Measurements from ENCODE around the gene XPR1.

Gene XPR1

GRCh38 chr1:180909462-180909976, 277.7 kb downstream of the XPR1 start:
- H3K9me2 ChIP-seq (replicated peaks; ENCODE audit: control insufficient read depth, low read length), result no peaks in the 10 kb centered on the region
- H3K9me3 ChIP-seq (ENCODE audit: control insufficient read depth, insufficient read depth, low read length), result no peaks in the 10 kb centered on the region
- H3K4me2 ChIP-seq (ENCODE audit: low read length), result no peak overlapping the region
- peaks cover 43% of the 10 kb centered on the region for H3K27me3 ChIP-seq (ENCODE audit: control insufficient read depth, low read length)
- H3K4me3 ChIP-seq (ENCODE audit: low read length), result no peak overlapping the region
- no peak for TF ChIP-seq CTCF (IDR thresholded peaks at IDR 0.05; ENCODE audit: low read depth, low read length, poor library complexity, severe bottlenecking)
- no peak for TF ChIP-seq EZH2phosphoT487 (IDR thresholded peaks at IDR 0.05; ENCODE audit: borderline replicate concordance, low read length)
- no peaks in the 10 kb centered on the region for H3F3A ChIP-seq (ENCODE audit: control insufficient read depth, insufficient read depth)
- no peak overlapping the region for H3K27ac ChIP-seq (ENCODE audit: low read depth, low read length)
- no peaks in the 10 kb centered on the region for H3K36me3 ChIP-seq (ENCODE audit: control insufficient read depth, low read length)
- no peaks in the 10 kb centered on the region for H3K79me2 ChIP-seq (ENCODE audit: control insufficient read depth, low read length)
- H3K4me1 ChIP-seq (ENCODE audit: control insufficient read depth, low read length), result no peaks in the 10 kb centered on the region
- H4K20me1 ChIP-seq (ENCODE audit: control insufficient read depth, insufficient read depth, low read depth, low read length), result no peaks in the 10 kb centered on the region

GRCh38 chr1:180911640-180912191, 279.9 kb downstream of the XPR1 start:
- H3K27ac ChIP-seq (ENCODE audit: low read depth, low read length), result no peak overlapping the region
- H3K79me2 ChIP-seq (ENCODE audit: control insufficient read depth, low read length), result no peaks in the 10 kb centered on the region
- no peaks in the 10 kb centered on the region for H3K4me1 ChIP-seq (ENCODE audit: control insufficient read depth, low read length)
- H4K20me1 ChIP-seq (ENCODE audit: control insufficient read depth, insufficient read depth, low read depth, low read length), result no peaks in the 10 kb centered on the region
- no peak overlapping the region for H3K4me3 ChIP-seq (ENCODE audit: low read length)
- H3K4me2 ChIP-seq (ENCODE audit: low read length), result no peak overlapping the region
- no peaks in the 10 kb centered on the region for H3F3A ChIP-seq (ENCODE audit: control insufficient read depth, insufficient read depth)
- H3K9me3 ChIP-seq (ENCODE audit: control insufficient read depth, insufficient read depth, low read length), result no peaks in the 10 kb centered on the region
- H3K27me3 ChIP-seq (ENCODE audit: control insufficient read depth, low read length), result peaks cover 47% of the 10 kb centered on the region
- no peaks in the 10 kb centered on the region for H3K9me2 ChIP-seq (replicated peaks; ENCODE audit: control insufficient read depth, low read length)
- no peak for TF ChIP-seq CTCF (IDR thresholded peaks at IDR 0.05; ENCODE audit: low read depth, low read length, poor library complexity, severe bottlenecking)
- TF ChIP-seq EZH2phosphoT487 (IDR thresholded peaks at IDR 0.05; ENCODE audit: borderline replicate concordance, low read length), result no peak
- no peaks in the 10 kb centered on the region for H3K36me3 ChIP-seq (ENCODE audit: control insufficient read depth, low read length)

- Histone ChIP-seq H3K4me2 (ENCODE audit: low read length) (no peak overlapping the region), H3K9me3 (ENCODE audit: control insufficient read depth, insufficient read depth, low read length) (no peaks in the 10 kb centered on the region), H4K20me1 (ENCODE audit: control insufficient read depth, insufficient read depth, low read depth, low read length) (no peaks in the 10 kb centered on the region), H3K36me3 (ENCODE audit: control insufficient read depth, low read length) (no peaks in the 10 kb centered on the region), H3K27me3 (ENCODE audit: control insufficient read depth, low read length) (peaks cover 47% of the 10 kb centered on the region), H3K79me2 (ENCODE audit: control insufficient read depth, low read length) (no peaks in the 10 kb centered on the region), H3K9me2 (replicated peaks; ENCODE audit: control insufficient read depth, low read length) (no peaks in the 10 kb centered on the region), H3K4me3 (ENCODE audit: low read length) (no peak overlapping the region), H3K27ac (ENCODE audit: low read depth, low read length) (no peak overlapping the region), H3F3A (ENCODE audit: control insufficient read depth, insufficient read depth) (no peaks in the 10 kb centered on the region), H3K4me1 (ENCODE audit: control insufficient read depth, low read length) (no peaks in the 10 kb centered on the region)
- no peak for TF ChIP-seq CTCF (IDR thresholded peaks at IDR 0.05; ENCODE audit: low read depth, low read length, poor library complexity, severe bottlenecking)
- no peak for TF ChIP-seq EZH2phosphoT487 (IDR thresholded peaks at IDR 0.05; ENCODE audit: borderline replicate concordance, low read length)
Measured at GRCh38 chr1:180912211-180912800, 280.5 kb downstream of the XPR1 start.

All from DOHH2 (cell line).